H9 (cell line): ENCODE data around the gene RPL12. TPM values are rescaled to one million over a fixed set of nuclear protein-coding genes. Genes with fewer than 3 reads are reported as not detected.

Source experiments
- DNase-seq: peaks from one replicate; pipeline ENCODE4 v3.0.0-alpha.2; 2017
- H2AFZ ChIP-seq: one replicate; pipeline ENCODE4 v1.6.1; 2013; ENCODE audit warnings: mild to moderate bottlenecking, low read length, control low read depth, moderate library complexity
- H2AK5ac ChIP-seq: 2 replicates; pipeline ENCODE4 v1.6.1; 2013; ENCODE audit warnings: low read length, control low read depth, mixed read lengths; ENCODE audit not compliant: insufficient read length
- H2BK120ac ChIP-seq: one replicate; pipeline ENCODE4 v1.6.1; 2013; ENCODE audit warnings: low read depth, mild to moderate bottlenecking, low read length, control low read depth, inconsistent platforms; ENCODE audit not compliant: poor library complexity, severe bottlenecking
- H2BK12ac ChIP-seq: 2 replicates; pipeline ENCODE4 v1.6.1; 2013; ENCODE audit warnings: low read length, control low read depth, mixed read lengths, low read depth; ENCODE audit not compliant: insufficient read length
- H2BK15ac ChIP-seq: 2 replicates; pipeline ENCODE4 v1.6.1; 2013; ENCODE audit warnings: low read depth, low read length, control low read depth
- H2BK20ac ChIP-seq: one replicate; pipeline ENCODE4 v1.6.1; 2013; ENCODE audit warnings: low read depth, mild to moderate bottlenecking, low read length, control low read depth, inconsistent platforms; ENCODE audit not compliant: poor library complexity, severe bottlenecking
- H2BK5ac ChIP-seq: 2 replicates; pipeline ENCODE4 v1.6.1; 2013; ENCODE audit warnings: low read length, control low read depth, mixed read lengths; ENCODE audit not compliant: insufficient read length
- H3K14ac ChIP-seq: 2 replicates; pipeline ENCODE4 v1.6.1; 2013; ENCODE audit warnings: low read length, control low read depth; ENCODE audit not compliant: insufficient read depth
- H3K18ac ChIP-seq: 2 replicates; pipeline ENCODE4 v1.6.1; 2013; ENCODE audit warnings: low read depth, mild to moderate bottlenecking, mixed read lengths, low read length, control low read depth; ENCODE audit not compliant: insufficient read length
- H3K23ac ChIP-seq: 2 replicates; pipeline ENCODE4 v1.6.1; 2013; ENCODE audit warnings: low read length, control low read depth, mixed read lengths, low read depth; ENCODE audit not compliant: insufficient read length
- H3K23me2 ChIP-seq: 2 replicates; pipeline ENCODE4 v1.6.1; 2013; ENCODE audit warnings: low read depth, mild to moderate bottlenecking, mixed read lengths, low read length, control low read depth; ENCODE audit not compliant: insufficient read length, poor library complexity, severe bottlenecking
- H3K27ac ChIP-seq: 2 replicates; pipeline ENCODE4 v1.5.1; 2013; ENCODE audit warnings: low read length, control low read depth, mixed read lengths, low read depth; ENCODE audit not compliant: insufficient read length
- H3K27me3 ChIP-seq: 2 replicates; pipeline ENCODE4 v1.6.1; 2013; ENCODE audit warnings: low read length, control low read depth, inconsistent platforms; ENCODE audit not compliant: insufficient read depth
- H3K4ac ChIP-seq: 2 replicates; pipeline ENCODE4 v1.6.1; 2013; ENCODE audit warnings: low read depth, mild to moderate bottlenecking, control low read depth, inconsistent platforms, low read length, moderate library complexity
- H3K4me1 ChIP-seq: 2 replicates; pipeline ENCODE4 v1.6.1; 2013; ENCODE audit warnings: low read length, control low read depth, inconsistent platforms; ENCODE audit not compliant: insufficient read depth
- H3K4me2 ChIP-seq: 2 replicates; pipeline ENCODE4 v1.6.1; 2013; ENCODE audit warnings: low read length, control low read depth, mixed read lengths; ENCODE audit not compliant: insufficient read length, insufficient read depth
- H3K56ac ChIP-seq: 2 replicates; pipeline ENCODE4 v1.6.1; 2013; ENCODE audit warnings: low read depth, mild to moderate bottlenecking, mixed read lengths, low read length, control low read depth; ENCODE audit not compliant: insufficient read length
- H3K79me1 ChIP-seq: 2 replicates; pipeline ENCODE4 v1.6.1; 2013; ENCODE audit warnings: low read depth, mild to moderate bottlenecking, moderate library complexity, low read length, control low read depth, inconsistent platforms; ENCODE audit not compliant: insufficient read depth, poor library complexity, severe bottlenecking
- H3K79me2 ChIP-seq: 2 replicates; pipeline ENCODE4 v1.6.1; 2013; ENCODE audit warnings: low read length, control low read depth, inconsistent platforms; ENCODE audit not compliant: insufficient read depth
- H3K9ac ChIP-seq: 2 replicates; pipeline ENCODE4 v1.6.1; 2013; ENCODE audit warnings: low read length, control low read depth, mixed read lengths; ENCODE audit not compliant: insufficient read length; ENCODE audit errors: extremely low read depth
- H3K9me3 ChIP-seq: one replicate; pipeline ENCODE4 v1.6.1; 2013; ENCODE audit warnings: low read depth, low read length, inconsistent platforms; ENCODE audit not compliant: control insufficient read depth
- H3T11ph ChIP-seq: one replicate; pipeline ENCODE4 v1.6.1; 2013; ENCODE audit warnings: mild to moderate bottlenecking, low read length, control low read depth, inconsistent platforms
- H4K20me1 ChIP-seq: one replicate; pipeline ENCODE4 v1.6.1; 2013; ENCODE audit not compliant: control insufficient read depth, insufficient read length, insufficient read depth
- H4K5ac ChIP-seq: 2 replicates; pipeline ENCODE4 v1.6.1; 2013; ENCODE audit warnings: low read depth, mild to moderate bottlenecking, mixed read lengths, low read length, control low read depth; ENCODE audit not compliant: insufficient read length
- H4K8ac ChIP-seq: replicated peaks from 2 replicates; pipeline ENCODE4 v1.6.1; 2013; ENCODE audit warnings: low read length, control low read depth, mixed read lengths, low read depth; ENCODE audit not compliant: insufficient read length
- H4K91ac ChIP-seq: 2 replicates; pipeline ENCODE4 v1.6.1; 2013; ENCODE audit warnings: low read depth, mild to moderate bottlenecking, moderate library complexity, mixed read lengths, low read length, control low read depth; ENCODE audit not compliant: insufficient read length
- H3K27ac Mint-ChIP-seq, 3 experiments: 2 replicates in 2 of 3; 3 replicates in 1 of 3; pipeline ENCODE4 v1.8.0; 2020 to 2021; ENCODE audit warnings: mixed read lengths in 3 of 3, mild to moderate bottlenecking in 1 of 3, moderate library complexity in 1 of 3
- H3K27me3 Mint-ChIP-seq: 2 replicates; pipeline ENCODE4 v1.8.0; 2021; ENCODE audit warnings: low read depth, mild to moderate bottlenecking, moderate library complexity, mixed read lengths
- H3K36me3 Mint-ChIP-seq, 3 experiments: 2 replicates in 2 of 3; 3 replicates in 1 of 3; pipeline ENCODE4 v1.8.0; 2020 to 2021; ENCODE audit warnings: low read depth in 3 of 3, mixed read lengths in 3 of 3; ENCODE audit not compliant: insufficient read depth in 1 of 3
- H3K4me1 Mint-ChIP-seq, 2 experiments: 2 replicates each; pipeline ENCODE4 v1.8.0; 2020; ENCODE audit warnings: mixed read lengths in 2 of 2
- H3K4me3 Mint-ChIP-seq, 2 experiments: 2 replicates in 1 of 2; 3 replicates in 1 of 2; pipeline ENCODE4 v1.8.0; 2020 to 2021; ENCODE audit warnings: mild to moderate bottlenecking in 2 of 2, mixed read lengths in 2 of 2, moderate library complexity in 1 of 2
- H3K9me3 Mint-ChIP-seq, 2 experiments: 2 replicates in 1 of 2; 3 replicates in 1 of 2; pipeline ENCODE4 v1.8.0; 2020; ENCODE audit warnings: mild to moderate bottlenecking in 2 of 2, mixed read lengths in 2 of 2, moderate library complexity in 1 of 2
- WGBS: extraction: QIAGEN DNeasy Blood & Tissue Kit; methylation state at CpG from one replicate; pipeline ENCODE4 v1.1.7; 2013; ENCODE audit warnings: missing lambda C conversion rate, low lambda C conversion rate, mixed read lengths; ENCODE audit not compliant: insufficient read length; ENCODE audit errors: extremely low coverage; 5-methylcytosine and 5-hydroxymethylcytosine counted together
- total RNA-seq: library from RNA; stranded (reverse); gene quantifications from 2 replicates; pipeline ENCODE4 v1.2.1, GENCODE V29; 2021
- TF ChIP-seq, protein P1 (sequence below): fragments of 200-600 bp; sonication (generic); conservative IDR thresholded peaks from 3 replicates; pipeline ENCODE4 v1.8.0; 2021; ENCODE audit warnings: antibody characterized with exemption, mild to moderate bottlenecking

RPL12 gene
- total RNA-seq, 1 experiment from 2014 or later, result 1,710 TPM

DNA sequence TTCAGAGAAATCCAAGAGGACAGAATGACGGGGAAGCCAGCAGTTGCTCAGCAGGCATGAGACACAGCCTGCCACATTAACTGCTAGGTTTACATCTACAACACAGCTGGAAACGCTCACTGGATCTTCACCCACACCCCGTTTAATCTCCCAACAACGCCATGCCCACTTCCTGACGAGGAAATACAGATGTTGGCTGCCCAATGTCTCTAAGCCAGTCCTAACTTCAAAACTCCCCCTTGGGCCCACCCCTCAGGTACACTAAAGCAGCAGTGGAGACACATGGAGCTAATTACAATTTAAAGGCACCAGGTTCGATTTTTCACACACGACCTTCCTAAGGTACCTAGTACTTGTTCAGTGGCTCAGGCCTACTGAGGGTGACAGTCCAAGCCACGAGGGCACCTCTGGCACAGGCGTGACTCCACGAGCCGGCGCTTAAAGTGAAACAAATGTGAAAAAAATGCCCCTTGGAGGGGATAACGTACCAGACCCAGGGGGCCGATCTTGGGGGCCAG is 904 bp downstream of the RPL12 start:
- H3K4ac ChIP-seq, result no peak overlapping the region
- H3K56ac ChIP-seq, result no peak overlapping the region
- Mint-ChIP-seq H3K9me3 (peaks cover 0 to 4% of the 10 kb centered on the region in 2 experiments; a peak in 4 of 5 replicates), H3K27me3 (peaks cover 2% of the 10 kb centered on the region), H3K4me3 (peak overlapping the region; percentile 96 to 99), H3K36me3 (peaks cover 53 to 64% (median 63%) of the 10 kb centered on the region in 3 experiments), H3K27ac (peak overlapping the region; percentile 96 to 99 (median 99)), H3K4me1 (peaks cover 24 to 28% of the 10 kb centered on the region in 2 experiments)
- H2BK12ac ChIP-seq, result no peak overlapping the region
- no peak overlapping the region for H3K18ac ChIP-seq
- H4K8ac ChIP-seq, result no peak overlapping the region
- H3K9ac ChIP-seq, result peak overlapping the region; percentile 99
- no peak overlapping the region for H3K23ac ChIP-seq
- no peak overlapping the region for H2AFZ ChIP-seq
- peak overlapping the region; percentile 37 for H3K27ac ChIP-seq
- H3K27me3 ChIP-seq, result no peaks in the 10 kb centered on the region
- peaks cover 20% of the 10 kb centered on the region; the same call in 1 of the 2 replicates for H3K79me2 ChIP-seq
- DNase-seq, result no peak
- peaks cover 2% of the 10 kb centered on the region for H3K79me1 ChIP-seq
- peak overlapping the region; percentile 93 for H3K4me2 ChIP-seq
- H3K14ac ChIP-seq, result peak overlapping the region; percentile 97
- H2BK5ac ChIP-seq, result no peak overlapping the region
- H3T11ph ChIP-seq, result no peak overlapping the region
- no peak overlapping the region for H4K91ac ChIP-seq
- no peak overlapping the region for H2BK15ac ChIP-seq
- no peak overlapping the region for H2BK120ac ChIP-seq
- no peak overlapping the region for H2AK5ac ChIP-seq
- H4K5ac ChIP-seq, result no peak overlapping the region
- no peaks in the 10 kb centered on the region for H3K9me3 ChIP-seq
- no peak overlapping the region for H2BK20ac ChIP-seq
- peaks cover 4% of the 10 kb centered on the region for H3K4me1 ChIP-seq
- H4K20me1 ChIP-seq, result no peaks in the 10 kb centered on the region
- WGBS, result no CpG with 5 or more reads among the region's 14 CpGs
- peaks cover 18% of the 10 kb centered on the region for H3K23me2 ChIP-seq
- TF ChIP-seq, protein P1, sequence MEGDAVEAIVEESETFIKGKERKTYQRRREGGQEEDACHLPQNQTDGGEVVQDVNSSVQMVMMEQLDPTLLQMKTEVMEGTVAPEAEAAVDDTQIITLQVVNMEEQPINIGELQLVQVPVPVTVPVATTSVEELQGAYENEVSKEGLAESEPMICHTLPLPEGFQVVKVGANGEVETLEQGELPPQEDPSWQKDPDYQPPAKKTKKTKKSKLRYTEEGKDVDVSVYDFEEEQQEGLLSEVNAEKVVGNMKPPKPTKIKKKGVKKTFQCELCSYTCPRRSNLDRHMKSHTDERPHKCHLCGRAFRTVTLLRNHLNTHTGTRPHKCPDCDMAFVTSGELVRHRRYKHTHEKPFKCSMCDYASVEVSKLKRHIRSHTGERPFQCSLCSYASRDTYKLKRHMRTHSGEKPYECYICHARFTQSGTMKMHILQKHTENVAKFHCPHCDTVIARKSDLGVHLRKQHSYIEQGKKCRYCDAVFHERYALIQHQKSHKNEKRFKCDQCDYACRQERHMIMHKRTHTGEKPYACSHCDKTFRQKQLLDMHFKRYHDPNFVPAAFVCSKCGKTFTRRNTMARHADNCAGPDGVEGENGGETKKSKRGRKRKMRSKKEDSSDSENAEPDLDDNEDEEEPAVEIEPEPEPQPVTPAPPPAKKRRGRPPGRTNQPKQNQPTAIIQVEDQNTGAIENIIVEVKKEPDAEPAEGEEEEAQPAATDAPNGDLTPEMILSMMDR, result no peak
